Fibroblast of gingiva (primary cell): Measurements from ENCODE around the gene CCDC33.

Experiments
- DNase-seq: peaks from one replicate; pipeline ENCODE4 v3.0.0-alpha.2; 2011; ENCODE audit warnings: low read depth

CCDC33 gene

GRCh38 chr15:74364936-74365597 lies 128.9 kb downstream of the CCDC33 start:
- no peak for DNase-seq

- DNase-seq, result peak; percentile 59
Observed at GRCh38 chr15:74365598-74366445, 129.7 kb downstream of the CCDC33 start.

DNA sequence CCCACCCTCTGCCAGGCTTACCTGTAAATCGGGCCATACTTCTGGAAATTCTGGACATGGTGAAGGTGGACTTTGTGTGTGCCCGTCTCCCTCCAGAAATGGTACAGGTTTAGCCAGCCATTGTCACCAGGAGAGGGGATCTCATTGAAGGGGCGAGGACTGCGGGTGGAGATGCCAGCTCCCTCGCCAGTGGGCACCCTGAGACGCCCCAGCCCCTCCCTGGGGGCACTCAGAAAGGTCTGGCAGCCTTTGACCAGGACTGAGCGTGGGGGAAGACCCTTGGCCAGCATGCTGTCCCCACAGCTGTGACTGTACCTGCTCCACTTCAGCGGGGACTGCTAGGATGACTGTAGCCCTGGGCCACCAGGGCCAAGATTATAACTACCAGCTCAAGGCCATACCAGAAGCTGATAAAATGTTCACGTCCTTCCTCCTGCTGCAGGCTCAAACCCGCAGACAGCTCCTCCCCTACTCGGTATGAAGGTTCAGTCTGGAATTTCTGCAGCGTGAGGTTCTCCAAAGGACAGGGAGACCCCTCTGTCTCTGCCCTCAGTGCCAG lies 131.2 kb downstream of the CCDC33 start, which contains the start of gene CYP11A1:
Gene CYP11A1, minus strand, starts transcription at position 351 of the 559 bp plus-strand sequence. Its CDS starts 61 bp downstream, at position 290.
- DNase-seq, result no peak

- DNase-seq, result no peak
Observed at GRCh38 chr15:74368121-74368520, 132.0 kb downstream of the CCDC33 start.

DNA sequence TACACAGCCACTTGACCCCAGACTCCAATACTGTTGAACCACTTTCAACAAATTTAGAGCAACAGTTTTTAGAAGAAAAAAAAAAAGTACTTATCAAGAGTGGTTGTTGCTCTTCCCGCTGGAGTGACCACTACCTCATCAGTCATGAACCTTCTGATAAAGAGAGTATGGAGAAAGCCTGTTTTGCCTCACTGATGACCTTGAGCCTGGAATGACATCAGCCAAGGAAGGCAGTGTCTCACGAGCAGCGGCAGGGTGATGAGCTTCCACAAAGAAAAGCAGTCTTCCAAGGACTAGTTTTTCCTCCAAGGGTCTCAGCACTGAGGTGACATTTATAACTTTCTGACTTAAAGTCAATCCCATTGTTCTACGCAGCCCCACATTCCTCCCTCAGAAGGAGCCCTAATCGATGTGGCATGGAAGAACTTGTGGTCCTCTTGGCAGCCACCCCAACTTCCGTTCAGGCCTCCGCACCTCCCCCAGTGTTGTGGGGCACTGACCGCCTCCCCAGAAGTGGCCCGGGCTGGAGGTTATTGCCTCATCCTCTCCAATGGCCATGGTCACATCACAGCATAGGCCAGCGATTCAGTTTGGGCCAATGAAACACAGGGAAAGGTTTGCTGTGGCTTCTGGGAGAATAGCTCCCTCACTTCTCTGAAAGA lies 133.1 kb downstream of the CCDC33 start:
- DNase-seq, result no peak

- no peak for DNase-seq
Observed at GRCh38 chr15:74369756-74370155, 133.6 kb downstream of the CCDC33 start.

DNA sequence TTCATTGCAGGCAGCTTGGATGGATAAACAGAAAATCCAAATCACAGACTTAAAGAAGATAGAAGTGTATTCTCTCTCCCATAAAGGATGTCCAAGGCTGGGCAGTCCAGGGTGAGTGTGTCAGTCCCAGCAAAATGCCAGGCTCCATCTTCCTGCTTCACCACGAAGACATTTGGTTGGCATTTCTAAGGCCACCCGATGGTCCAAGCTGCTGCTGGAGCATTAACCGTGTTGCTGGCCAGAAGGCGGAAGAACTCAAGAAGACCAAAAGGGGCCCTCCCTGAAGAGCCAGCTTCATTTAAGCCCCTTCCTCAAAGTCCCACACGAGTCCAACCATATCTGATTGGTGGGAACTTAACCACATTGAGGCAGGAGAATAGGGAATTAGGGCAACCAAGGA lies 134.3 kb downstream of the CCDC33 start:
- DNase-seq, result no peak

- no peak for DNase-seq
Observed at GRCh38 chr15:74373056-74373650, 137.0 kb downstream of the CCDC33 start.

GRCh38 chr15:74373731-74374647 lies 137.9 kb downstream of the CCDC33 start:
- DNase-seq, result peak; percentile 67

DNA sequence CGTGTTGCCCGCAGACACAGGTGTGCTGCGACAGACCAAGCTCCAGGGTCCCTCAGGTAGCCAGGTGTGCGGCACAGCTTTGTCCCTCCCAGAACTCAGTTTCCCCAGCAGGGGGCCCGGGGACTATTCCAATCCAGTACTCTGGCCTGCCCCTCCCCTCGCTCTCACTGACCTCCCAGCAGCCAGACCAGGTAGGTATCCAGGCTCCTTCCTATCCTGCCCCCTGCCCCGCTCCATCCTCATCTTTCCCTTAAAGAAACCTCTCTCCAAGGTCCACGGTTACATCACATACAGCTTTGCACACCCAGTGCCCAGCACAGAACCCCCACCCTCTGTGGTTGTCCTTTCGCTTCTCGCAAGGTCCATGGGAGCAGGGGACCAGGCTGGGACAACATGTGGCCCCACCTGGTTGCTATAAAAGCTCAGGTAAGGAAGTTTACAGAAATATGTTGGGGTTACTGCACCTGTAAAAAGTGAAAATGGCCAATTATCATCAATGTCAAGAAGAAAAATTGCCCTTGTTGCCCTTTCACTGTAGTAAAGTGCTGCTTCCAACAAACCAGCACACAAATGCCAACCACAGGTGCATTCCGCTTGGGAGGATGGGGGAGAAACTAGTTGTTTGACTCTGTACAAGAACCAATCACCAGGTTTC lies 138.6 kb downstream of the CCDC33 start:
- no peak for DNase-seq

GRCh38 chr15:74375303-74375693 lies 139.2 kb downstream of the CCDC33 start:
- DNase-seq, result peak; percentile 60

DNA sequence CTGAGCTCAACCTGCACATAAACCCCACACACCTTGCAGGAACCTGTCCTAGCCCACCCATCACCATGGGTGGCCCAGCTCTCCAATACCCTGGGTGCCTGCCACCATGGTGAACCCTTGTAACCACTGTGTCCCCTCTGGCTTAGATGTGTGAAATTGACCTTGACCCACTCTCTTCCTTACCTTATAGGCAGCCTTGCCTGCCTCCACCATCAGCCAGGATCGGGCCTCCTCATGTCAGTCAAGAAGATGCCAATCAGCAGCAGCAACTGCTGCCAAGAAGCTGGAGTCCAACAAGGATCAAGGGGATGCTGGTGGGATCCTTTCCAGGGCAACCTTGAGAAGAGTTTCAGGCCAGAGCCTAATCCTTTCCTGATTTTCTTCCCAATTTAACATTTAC lies 140.1 kb downstream of the CCDC33 start:
- no peak for DNase-seq

DNA sequence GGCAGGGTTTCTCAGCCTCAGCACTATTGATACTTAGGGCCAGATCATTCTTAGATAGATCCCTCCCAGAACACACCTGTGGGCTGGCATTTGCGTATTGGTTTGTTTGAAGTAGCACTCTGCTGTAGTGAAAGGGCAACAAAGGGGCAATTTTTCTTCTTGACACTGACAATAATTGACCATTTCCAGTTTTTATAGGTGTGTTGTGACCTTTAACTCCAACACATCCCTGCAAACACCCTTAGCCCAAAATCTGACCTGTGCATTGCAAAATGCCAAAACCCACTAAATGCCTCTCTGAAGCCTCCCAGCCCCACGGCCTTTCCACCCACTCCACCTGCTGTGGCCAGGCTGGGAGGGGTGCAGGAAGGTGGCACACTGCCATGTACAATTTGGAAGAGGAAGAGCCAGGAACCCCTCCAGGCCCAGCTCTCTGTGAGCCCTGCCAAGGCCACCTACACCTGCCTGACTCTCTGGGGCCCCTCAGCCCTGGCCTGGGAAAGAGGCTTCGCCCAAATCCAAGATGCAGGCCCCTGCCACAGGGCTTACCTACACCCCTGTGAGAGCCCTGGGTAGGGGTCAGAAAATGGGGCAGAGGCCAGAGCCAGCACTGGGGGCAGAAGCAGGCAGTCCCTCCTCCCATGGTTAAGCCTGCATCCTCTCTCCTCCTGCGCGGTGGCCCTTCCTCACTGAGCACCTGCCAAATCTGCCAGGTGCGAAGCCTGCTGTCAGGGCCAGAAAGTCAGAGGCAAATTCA lies 140.9 kb downstream of the CCDC33 start:
- no peak for DNase-seq

GRCh38 chr15:74377831-74378766 lies 142.0 kb downstream of the CCDC33 start:
- no peak for DNase-seq

- no peak for DNase-seq
Observed at GRCh38 chr15:74378848-74379247, 142.7 kb downstream of the CCDC33 start.

DNA sequence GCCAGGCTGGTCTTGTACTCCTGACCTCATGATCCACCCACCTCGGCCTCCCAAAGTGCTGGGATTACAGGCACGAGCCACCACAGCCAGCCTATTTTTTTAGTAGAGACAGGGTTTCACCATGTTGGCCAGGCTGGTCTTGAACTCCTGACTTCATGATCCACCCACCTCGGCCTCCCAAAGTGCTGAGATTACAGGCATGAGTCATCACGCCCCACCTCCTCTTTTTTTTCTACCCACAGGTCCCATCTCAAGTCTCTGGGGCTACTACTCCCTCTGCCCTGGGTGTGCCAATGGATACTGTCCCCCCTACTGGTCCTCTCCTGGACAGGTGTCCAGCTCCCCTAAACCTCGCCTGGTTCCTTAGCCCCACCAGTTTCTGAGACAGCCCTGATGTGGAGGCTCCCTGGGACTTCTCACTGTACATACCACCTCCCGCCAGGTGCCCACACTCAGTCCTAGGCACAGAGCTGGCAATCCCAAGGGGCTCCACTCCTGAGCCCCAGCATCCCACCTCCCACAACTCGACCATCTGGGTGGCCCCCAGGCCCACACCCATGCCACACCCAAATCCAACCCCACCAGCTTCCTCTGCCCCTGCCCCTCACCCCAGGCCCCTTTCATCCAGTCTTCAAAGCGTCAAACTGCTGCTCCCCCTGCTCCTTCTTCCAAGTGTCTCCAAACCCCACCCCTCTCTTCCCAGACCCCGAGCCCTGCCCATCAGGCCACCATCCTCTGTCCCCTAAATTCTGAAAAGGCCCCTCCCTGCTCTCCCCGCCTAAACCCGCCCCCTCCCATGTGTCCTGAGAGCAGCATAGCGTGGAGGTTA lies 144.4 kb downstream of the CCDC33 start:
- DNase-seq, result no peak

DNA sequence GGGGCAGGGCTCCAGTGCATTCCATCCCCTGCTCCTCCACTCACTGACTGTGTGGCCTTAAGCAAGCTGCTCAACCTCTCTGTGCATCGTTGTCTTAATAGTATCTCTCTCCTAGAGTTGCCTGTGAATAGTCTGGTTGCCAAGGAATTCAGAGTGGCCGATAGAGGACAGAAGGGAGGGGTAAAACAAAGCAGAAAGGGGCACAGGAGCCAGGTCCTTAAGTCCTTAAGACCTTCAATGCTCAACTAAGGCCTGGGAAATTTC lies 145.0 kb downstream of the CCDC33 start:
- no peak for DNase-seq

DNA sequence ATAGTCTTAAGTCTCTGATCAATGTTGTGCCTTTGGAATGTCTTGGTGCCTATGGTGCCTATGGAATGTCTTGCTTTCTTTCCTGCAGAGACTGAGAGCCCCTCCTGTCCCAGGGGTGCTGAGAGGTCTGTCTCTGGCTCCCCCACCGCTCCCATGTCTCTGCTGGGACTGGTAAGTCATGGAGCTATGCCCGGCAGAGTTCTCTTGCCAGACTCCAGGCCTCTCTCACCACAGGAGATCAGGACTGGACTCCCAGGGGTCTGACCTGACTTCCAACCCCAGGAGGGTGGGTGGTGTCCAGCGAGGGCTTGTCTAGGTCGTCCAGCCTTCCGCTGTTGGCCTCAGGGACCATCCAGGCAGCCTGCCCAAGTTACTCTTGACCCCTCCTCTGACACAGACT lies 145.4 kb downstream of the CCDC33 start:
- DNase-seq, result no peak
